AG04450 (cell line): Measurements from ENCODE around the gene TRPT1. TPM values are rescaled to one million over a fixed set of nuclear protein-coding genes. Genes with fewer than 3 reads are reported as not detected.

Source experiments
- CTCF ChIA-PET: fragments of 300-600, 350-600 bp; formaldehyde crosslinking; extraction: SDS; loops from one replicate; lab custom pipeline; 2022; ENCODE audit warnings: antibody characterized with exemption, inconsistent platforms; lab: Charles Lee
- POLR2A ChIA-PET: fragments of 350-600 bp; formaldehyde crosslinking; extraction: SDS; loops from one replicate; lab custom pipeline; 2021; ENCODE audit warnings: antibody characterized with exemption, inconsistent platforms; lab: Yijun Ruan, JAX
- DNase-seq: peaks from one replicate; pipeline ENCODE4 v3.0.0-alpha.2; 2011; ENCODE audit warnings: low read depth, low spot score
- H3K27ac ChIP-seq: one replicate; pipeline ENCODE4 v1.5.1; 2012; ENCODE audit warnings: low read depth, low read length, control low read depth
- H3K27me3 ChIP-seq: one replicate; pipeline ENCODE4 v1.6.0; 2012; ENCODE audit warnings: low read length; ENCODE audit not compliant: control insufficient read depth, insufficient read depth
- H3K4me3 ChIP-seq: 2 replicates; pipeline ENCODE4 v1.5.1; 2011; ENCODE audit warnings: mild to moderate bottlenecking, low read depth, low read length, control low read depth
- H3K9me3 ChIP-seq: 2 replicates; pipeline ENCODE4 v1.5.1; 2012; ENCODE audit warnings: low read length; ENCODE audit not compliant: control insufficient read depth, insufficient read depth
- CTCF ChIP-seq: IDR thresholded peaks from 2 replicates; pipeline ENCODE4 v1.5.1; 2011; ENCODE audit warnings: low read depth, low read length, control low read depth, inconsistent platforms
- polyA plus RNA-seq: library from polyadenylated mRNA; depleted of rRNA; stranded (reverse); fragments of >200 nt; gene quantifications from 2 replicates; pipeline ENCODE4 v1.2.3, GENCODE V29; 2011

TRPT1 gene
- polyA plus RNA-seq, 1 experiment = 21.6 TPM

GRCh38 chr11:64224151-64224890 lies 1.7 kb downstream of the TRPT1 start:
- no peak overlapping the region for H3K4me3 ChIP-seq
- POLR2A ChIA-PET = interaction anchor here (0.5 to 1.8 kb wide), 3 partner anchors 7 to 36 kb away, joined by 4 to 6 read pairs (median 6); no protein-coding TSS in a partner anchor

GRCh38 chr11:64223001-64223651 lies 2.9 kb downstream of the TRPT1 start:
- POLR2A ChIA-PET = interaction anchor here (1.5 to 1.8 kb wide), 2 partner anchors 13 to 35 kb away, joined by 4 to 6 read pairs; no protein-coding TSS in a partner anchor
- no peak for DNase-seq
- Histone ChIP-seq H3K4me3 (no peak overlapping the region), H3K27ac (no peak overlapping the region), H3K9me3 (no peaks in the 10 kb centered on the region; the same call in 1 of the 2 replicates), H3K27me3 (no peaks in the 10 kb centered on the region)
- CTCF ChIA-PET = interaction anchor here (0.5 to 2.1 kb wide), 4 partner anchors 78 to 316 kb away, joined by 3 to 6 read pairs (median 4); partner anchors contain the start of gene CATSPERZ
- TF ChIP-seq CTCF = no peak

More at GRCh38 chr11:64224151-64224890, 1.7 kb downstream of the TRPT1 start:
- TF ChIP-seq CTCF = no peak
- DNase-seq = no peak
- CTCF ChIA-PET = interaction anchor here (1.0 to 3.8 kb wide), 3 partner anchors 19 to 78 kb away, joined by 3 to 13 read pairs (median 6); partner anchors contain the start of gene CATSPERZ
- H3K9me3 ChIP-seq = no peaks in the 10 kb centered on the region; the same call in 1 of the 2 replicates
- H3K27me3 ChIP-seq = no peaks in the 10 kb centered on the region
- no peak overlapping the region for H3K27ac ChIP-seq

DNA sequence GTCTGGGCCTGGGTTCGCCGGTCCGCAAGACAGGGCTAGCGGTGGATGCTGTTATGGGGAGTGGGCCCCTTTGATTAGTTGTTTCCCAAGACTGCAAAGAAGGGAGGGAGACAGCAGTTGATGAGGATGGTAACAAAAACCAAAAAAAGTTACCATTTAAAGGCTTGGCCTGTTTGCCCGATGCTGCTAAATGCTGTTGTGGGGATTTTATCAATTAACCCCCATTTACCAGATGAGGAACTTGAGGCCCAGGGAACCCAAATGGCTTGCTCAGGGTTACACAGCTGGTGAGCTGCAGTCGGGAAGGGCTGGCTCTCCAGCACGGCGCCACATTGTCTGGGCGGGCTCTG lies 3.4 kb downstream of the TRPT1 start:
- CTCF ChIA-PET = interaction anchor here (0.5 to 2.1 kb wide), 3 partner anchors 78 to 316 kb away, joined by 3 to 6 read pairs (median 5); partner anchors contain the start of gene CATSPERZ
- DNase-seq = no peak
- TF ChIP-seq CTCF = no peak
- Histone ChIP-seq H3K27me3 (no peaks in the 10 kb centered on the region), H3K27ac (no peak overlapping the region), H3K4me3 (no peak overlapping the region), H3K9me3 (no peaks in the 10 kb centered on the region; the same call in 1 of the 2 replicates)
- POLR2A ChIA-PET = interaction anchor here (1.8 kb wide), 1 partner anchor 12 kb away, joined by 6 read pairs; no protein-coding TSS in a partner anchor

GRCh38 chr11:64220798-64221197 lies 5.2 kb downstream of the TRPT1 start:
- ChIA-PET CTCF (interaction anchor here (0.6 kb wide), 1 partner anchor 1539 kb away, joined by 7 read pairs; no protein-coding TSS in a partner anchor), POLR2A (interaction anchor here (1.4 kb wide), 1 partner anchor 10 kb away, joined by 3 read pairs; no protein-coding TSS in a partner anchor)

More at GRCh38 chr11:64220798-64221197, 5.2 kb downstream of the TRPT1 start:
- no peaks in the 10 kb centered on the region for H3K9me3 ChIP-seq
- H3K27ac ChIP-seq = no peak overlapping the region
- no peaks in the 10 kb centered on the region for H3K27me3 ChIP-seq
- TF ChIP-seq CTCF = no peak
- no peak overlapping the region for H3K4me3 ChIP-seq
- no peak for DNase-seq
